ENCODE data around the gene KRT73. TPM values are rescaled to one million over a fixed set of nuclear protein-coding genes. Genes with fewer than 3 reads are reported as not detected.

Gene KRT73
- total RNA-seq (2014; rRNA removed; shearing (Covaris generic)), result not detected in 2 replicates
- not detected in 2 replicates for polyA plus RNA-seq (2015; cell fraction: cytosol; rRNA removed)
- not detected in 2 replicates for polyA plus RNA-seq (2015; cell fraction: nucleus; rRNA removed)

- DNase-seq (ENCODE audit: low read depth), result no peak
These were observed at the start of gene KRT73 for GRCh38 chr12:52618216-52618615. Gene KRT73, minus strand, starts transcription at chr12:52618559. Its CDS starts 35 bp downstream, at chr12:52618524.

- DNase-seq (ENCODE audit: low read depth), result no peak
These were observed 49.6 kb upstream of the KRT73 start for GRCh38 chr12:52667931-52668330.

GRCh38 chr12:52667509-52667908, 49.1 kb upstream of the KRT73 start:
- no peak for DNase-seq (ENCODE audit: low read depth)

GRCh38 chr12:52666471-52666870, 48.1 kb upstream of the KRT73 start:
- no peak for DNase-seq (ENCODE audit: low read depth)

GRCh38 chr12:52663420-52663819, 45.1 kb upstream of the KRT73 start:
- no peak for DNase-seq (ENCODE audit: low read depth)

- DNase-seq (ENCODE audit: low read depth), result no peak
These were observed 44.5 kb upstream of the KRT73 start for GRCh38 chr12:52662918-52663229.

- DNase-seq (ENCODE audit: low read depth), result no peak
These were observed 43.9 kb upstream of the KRT73 start for GRCh38 chr12:52662093-52662917.

GRCh38 chr12:52661668-52662067, 43.3 kb upstream of the KRT73 start:
- no peak for DNase-seq (ENCODE audit: low read depth)

- DNase-seq (ENCODE audit: low read depth), result no peak
These were observed 42.7 kb upstream of the KRT73 start for GRCh38 chr12:52660934-52661499.

GRCh38 chr12:52659951-52660350, 41.6 kb upstream of the KRT73 start:
- DNase-seq (ENCODE audit: low read depth), result no peak

GRCh38 chr12:52659395-52659794, 41.0 kb upstream of the KRT73 start:
- DNase-seq (ENCODE audit: low read depth), result no peak

- no peak for DNase-seq (ENCODE audit: low read depth)
These were observed 39.8 kb upstream of the KRT73 start for GRCh38 chr12:52658196-52658595.

GRCh38 chr12:52657250-52657902, 39.0 kb upstream of the KRT73 start:
- no peak for DNase-seq (ENCODE audit: low read depth)

GRCh38 chr12:52656616-52657015, 38.3 kb upstream of the KRT73 start:
- no peak for DNase-seq (ENCODE audit: low read depth)

- no peak for DNase-seq (ENCODE audit: low read depth)
These were observed 37.4 kb upstream of the KRT73 start for GRCh38 chr12:52655720-52656124.

GRCh38 chr12:52655251-52655650, 36.9 kb upstream of the KRT73 start:
- DNase-seq (ENCODE audit: low read depth), result no peak

- DNase-seq (ENCODE audit: low read depth), result no peak
These were observed 33.4 kb upstream of the KRT73 start, which contains the start of gene KRT2 for GRCh38 chr12:52651726-52652261. Gene KRT2, minus strand, starts transcription at chr12:52652211. Its CDS starts 69 bp downstream, at chr12:52652142.

GRCh38 chr12:52650520-52651081, 32.2 kb upstream of the KRT73 start:
- no peak for DNase-seq (ENCODE audit: low read depth)

- DNase-seq (ENCODE audit: low read depth), result no peak
These were observed 30.7 kb upstream of the KRT73 start for GRCh38 chr12:52649066-52649465.

- no peak for DNase-seq (ENCODE audit: low read depth)
These were observed 29.7 kb upstream of the KRT73 start for GRCh38 chr12:52648012-52648550.

- DNase-seq (ENCODE audit: low read depth), result no peak
These were observed 29.2 kb upstream of the KRT73 start for GRCh38 chr12:52647601-52648000.
